Esophagus mucosa (tissue), 1 donor: ENCODE results near the gene RTP2. TPM values are rescaled to one million over a fixed set of nuclear protein-coding genes. Genes with fewer than 3 reads are reported as not detected.
"Not testable (repeated sequence)": the region's sequence is repeated elsewhere in the genome, so short reads cannot be mapped to it uniquely, and the experiment has no call there.

Source experiments
- ATAC-seq: fragments of 200-7000 bp; cut with Tn5 transposase; one replicate; pipeline ENCODE4 v1.9.1; 2020
- total RNA-seq: library from RNA; stranded (reverse); gene quantifications from one replicate; pipeline ENCODE4 v1.2.4, GENCODE V29; 2023
- donor health status: DM: yes; HTN: yes; CAD: no.

Gene RTP2
- total RNA-seq, 1 donor from 2014 or later: not detected

- ATAC-seq: no peak
Observed at GRCh38 chr3:187709155-187709554, 6.8 kb upstream of the RTP2 start.

GRCh38 chr3:187708696-187709095 is 6.3 kb upstream of the RTP2 start:
- no peak for ATAC-seq

GRCh38 chr3:187706971-187707370 is 4.6 kb upstream of the RTP2 start:
- ATAC-seq: no peak

- ATAC-seq: peak; percentile 51
Observed at GRCh38 chr3:187705164-187705563, 2.8 kb upstream of the RTP2 start.

GRCh38 chr3:187700249-187700648 is 2.1 kb downstream of the RTP2 start:
- ATAC-seq: no peak

GRCh38 chr3:187698499-187699399 is 3.6 kb downstream of the RTP2 start:
- ATAC-seq: no peak

GRCh38 chr3:187696021-187696420 is 6.3 kb downstream of the RTP2 start:
- no peak for ATAC-seq

- no peak for ATAC-seq
Observed at GRCh38 chr3:187695449-187695848, 6.9 kb downstream of the RTP2 start.

- no peak for ATAC-seq
Observed at GRCh38 chr3:187694801-187695200, 7.6 kb downstream of the RTP2 start.

GRCh38 chr3:187693431-187693830 is 8.9 kb downstream of the RTP2 start:
- no peak for ATAC-seq

- ATAC-seq: no peak
Observed at GRCh38 chr3:187689984-187690383, 12.4 kb downstream of the RTP2 start.

GRCh38 chr3:187686621-187687273 is 15.6 kb downstream of the RTP2 start:
- ATAC-seq: no peak

GRCh38 chr3:187685948-187686347 is 16.4 kb downstream of the RTP2 start:
- ATAC-seq: no peak

GRCh38 chr3:187684880-187685279 is 17.5 kb downstream of the RTP2 start:
- ATAC-seq: no peak

GRCh38 chr3:187684444-187684843 is 17.9 kb downstream of the RTP2 start:
- no peak for ATAC-seq

- ATAC-seq: not testable (repeated sequence)
Observed at GRCh38 chr3:187681756-187682155, 20.6 kb downstream of the RTP2 start.

- ATAC-seq: peak; percentile 86
Observed at GRCh38 chr3:187679638-187680396, 22.5 kb downstream of the RTP2 start.

- peak; percentile 47 for ATAC-seq
Observed at GRCh38 chr3:187678726-187679268, 23.6 kb downstream of the RTP2 start.

- ATAC-seq: no peak
Observed at GRCh38 chr3:187677604-187678003, 24.8 kb downstream of the RTP2 start.

GRCh38 chr3:187673012-187673411 is 29.3 kb downstream of the RTP2 start:
- ATAC-seq: no peak

GRCh38 chr3:187669675-187670504 is 32.5 kb downstream of the RTP2 start, which contains the start of gene SST:
SST (minus strand) TSS chr3:187670394; CDS start chr3:187670291, 103 bp downstream.
- ATAC-seq: no peak

- no peak for ATAC-seq
Observed at GRCh38 chr3:187667526-187667925, 34.8 kb downstream of the RTP2 start.
